ENCODE data around the gene IMPA2.

Gene IMPA2

DNA sequence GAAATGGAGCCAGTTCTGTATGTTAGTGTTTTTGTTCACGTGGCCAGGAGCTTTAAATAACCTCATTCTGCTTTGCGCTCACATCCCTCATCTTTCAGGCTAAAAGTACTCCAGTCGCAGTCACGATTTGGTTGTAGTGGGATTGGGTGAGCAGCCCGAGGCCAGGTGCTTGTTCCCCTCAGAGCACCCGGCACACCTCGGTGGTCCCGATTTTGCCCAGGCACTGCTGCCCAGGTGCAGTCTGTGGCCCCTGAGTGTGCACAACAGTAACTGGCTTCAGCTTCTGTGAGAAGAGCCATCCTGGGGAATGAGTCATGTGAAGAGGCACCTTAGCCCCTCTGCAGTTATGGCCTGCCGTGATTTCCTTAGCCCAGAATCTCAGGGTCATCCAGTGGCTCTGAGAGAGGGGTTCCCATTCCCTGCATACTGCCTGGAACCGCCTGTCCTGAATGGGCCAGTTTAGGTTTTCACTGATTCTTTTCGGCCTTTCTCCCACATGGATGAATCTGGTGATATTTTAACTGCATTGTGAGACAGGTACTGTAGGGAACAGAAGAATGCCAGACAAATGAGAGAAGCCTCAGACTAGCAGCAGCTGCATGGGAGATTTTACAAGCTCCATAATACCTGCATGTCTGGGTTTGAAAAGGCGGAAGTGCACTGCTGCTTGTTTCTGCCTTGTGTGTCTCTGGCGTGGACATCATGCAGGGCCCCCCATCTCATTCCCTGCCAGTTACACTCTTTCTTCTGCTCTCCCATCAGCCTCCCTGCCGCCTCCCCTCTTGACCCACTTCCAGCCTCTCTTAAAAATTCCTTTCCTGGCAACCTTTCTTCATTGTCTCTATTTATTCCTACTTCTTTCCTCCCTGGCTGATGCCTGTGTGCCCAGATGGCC is 33.5 kb downstream of the IMPA2 start:
- DNase-seq: no peak
- intact Hi-C loops (cut with DNase I): no loop called here

GRCh38 chr18:12015416-12016062 is 34.2 kb downstream of the IMPA2 start:
- peak in 6 of 42 donors; percentile 19 to 50 (median 30) for DNase-seq
- intact Hi-C loops (cut with DNase I): no loop called here

DNA sequence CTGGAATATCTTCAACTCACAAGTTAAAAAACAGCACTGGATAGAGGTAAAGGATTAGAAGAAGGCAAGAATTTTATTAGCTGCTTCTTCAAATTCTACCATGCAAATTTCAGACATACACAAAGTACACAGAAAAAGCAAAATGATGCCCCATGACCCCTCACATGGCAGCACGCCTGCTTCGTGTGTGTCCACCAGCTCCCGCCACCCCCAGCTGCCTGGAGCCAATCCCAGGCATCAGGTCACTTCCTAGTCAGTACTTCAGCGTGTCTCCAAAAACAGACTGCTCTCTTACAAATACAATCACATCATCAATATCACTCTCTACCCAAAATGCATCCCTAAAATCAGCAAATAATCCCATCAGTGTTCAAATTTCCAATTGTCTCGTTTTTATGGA is 35.8 kb downstream of the IMPA2 start:
- DNase-seq: no peak
- intact Hi-C loops (cut with DNase I): no loop called here

- DNase-seq: no peak
- intact Hi-C loops (cut with DNase I): no loop called here
Observed at GRCh38 chr18:12018861-12019260, 37.6 kb downstream of the IMPA2 start.

DNA sequence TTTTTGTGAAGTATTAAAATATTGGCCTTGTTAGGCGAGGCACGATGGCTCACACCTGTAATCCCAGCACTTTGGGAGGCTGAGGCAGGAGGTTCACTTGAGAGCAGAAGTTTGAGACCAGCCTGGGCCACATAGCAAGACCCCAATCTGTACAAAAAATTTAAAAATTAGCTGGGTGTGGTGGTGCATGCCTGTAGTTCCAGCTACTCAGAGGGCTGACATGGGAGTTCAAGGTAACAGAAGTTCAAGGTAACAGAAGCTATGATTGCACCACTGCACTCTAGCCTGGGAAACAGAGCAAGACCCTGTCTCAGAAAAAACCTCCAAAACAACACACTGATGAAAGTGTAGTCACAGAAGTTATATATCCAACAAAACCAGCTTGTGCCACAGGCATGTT is 39.8 kb downstream of the IMPA2 start:
- intact Hi-C loops (cut with DNase I): no loop called here

DNA sequence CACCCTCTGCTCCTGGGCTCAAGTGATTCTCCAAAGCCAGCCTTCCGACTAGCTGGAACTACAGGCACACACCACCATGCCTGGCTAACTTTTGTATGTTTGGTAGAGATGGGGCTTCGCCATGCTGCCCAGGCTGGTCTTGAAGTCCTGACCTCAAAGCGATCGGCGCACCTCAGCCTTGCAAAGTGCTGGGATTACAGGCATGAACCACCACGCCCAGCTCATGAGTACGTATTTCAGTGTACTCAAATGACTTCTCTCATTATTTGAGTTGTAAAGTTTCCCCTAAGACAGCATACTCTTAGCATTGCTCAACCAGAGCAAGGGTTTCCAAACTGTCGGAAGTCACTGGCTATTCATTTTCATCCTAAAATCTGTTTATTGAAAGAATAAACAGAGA is 40.3 kb downstream of the IMPA2 start:
- DNase-seq: no peak
- intact Hi-C loops (cut with DNase I): no loop called here

More for the DNA sequence above, 39.8 kb downstream of the IMPA2 start:
- no peak for DNase-seq

DNA sequence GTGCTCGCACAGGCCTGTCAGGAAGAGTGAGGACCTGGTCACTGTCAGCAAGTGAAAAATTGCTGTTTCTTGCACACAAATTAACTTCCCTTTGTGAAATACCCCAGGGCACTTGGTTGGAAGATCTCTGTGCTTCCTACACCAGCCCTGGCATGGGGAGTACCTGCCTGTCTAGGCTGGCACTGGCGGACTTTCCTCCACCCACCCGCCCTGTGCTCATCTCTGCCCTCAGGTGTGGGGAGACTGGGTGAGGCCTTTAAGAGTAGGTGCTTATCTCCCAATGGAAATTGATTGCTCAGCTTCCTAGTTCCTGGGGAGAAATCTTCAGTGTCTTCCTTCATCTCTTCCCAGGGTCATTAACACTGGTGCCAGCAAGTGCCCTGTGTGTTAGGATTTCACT is 42.1 kb downstream of the IMPA2 start:
- intact Hi-C loops (cut with DNase I): no loop called here
- DNase-seq: no peak

GRCh38 chr18:12026562-12026961 is 45.3 kb downstream of the IMPA2 start:
- intact Hi-C loops (cut with DNase I): no loop called here
- no peak for DNase-seq

DNA sequence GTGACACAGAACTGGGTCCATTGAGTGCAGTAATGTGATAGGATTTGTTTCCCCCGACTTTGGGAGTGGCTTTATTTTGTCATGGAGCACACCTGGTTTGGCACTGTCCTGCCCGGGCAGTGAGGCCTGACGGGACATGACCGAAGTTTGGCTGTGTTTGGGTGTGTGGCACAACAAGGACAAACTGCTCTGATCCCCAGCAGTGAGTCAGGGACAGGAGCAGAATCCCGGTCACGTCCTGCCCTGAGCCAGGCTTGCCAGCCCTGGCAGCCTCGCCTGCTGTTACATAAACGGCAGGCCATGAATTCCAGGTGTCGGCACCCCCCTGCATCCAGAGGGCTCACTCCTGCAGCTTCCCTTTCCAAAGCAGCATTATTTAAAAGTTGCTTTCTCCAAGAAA is 45.7 kb downstream of the IMPA2 start:
- peak in 7 of 42 donors; percentile 13 to 66 (median 28) for DNase-seq
- intact Hi-C loops (cut with DNase I): no loop called here

GRCh38 chr18:12027480-12027879 is 46.2 kb downstream of the IMPA2 start:
- intact Hi-C loops (cut with DNase I): no loop called here
- no peak for DNase-seq

DNA sequence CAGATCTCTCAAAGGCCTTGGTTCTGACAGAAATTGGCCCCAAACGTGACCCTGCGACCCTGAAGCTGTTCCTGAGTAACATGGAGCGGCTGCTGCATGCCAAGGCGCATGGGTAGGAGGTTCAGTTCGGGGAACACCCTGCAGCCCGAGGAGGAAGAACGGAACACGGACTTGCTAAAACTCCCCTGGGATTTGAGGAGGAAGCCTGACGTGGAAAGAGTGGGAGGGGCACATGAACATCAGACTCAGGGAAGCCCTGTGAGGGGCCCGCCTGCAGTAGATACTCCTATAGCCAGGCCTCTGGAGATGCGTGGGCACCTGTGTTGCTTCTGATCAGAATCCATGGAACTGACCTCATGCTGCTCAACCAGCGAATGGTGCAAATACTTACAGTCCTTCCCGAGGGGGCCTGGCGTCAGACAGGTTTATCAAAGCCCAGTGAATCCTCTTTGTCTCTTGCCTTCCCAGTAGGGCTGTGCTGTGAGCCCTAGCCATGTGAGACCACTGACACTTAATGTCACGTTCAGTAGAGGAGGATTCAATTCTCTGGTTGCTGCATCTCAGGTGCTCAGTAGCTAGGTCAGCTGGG is 46.8 kb downstream of the IMPA2 start:
- intact Hi-C loops (cut with DNase I): no loop called here
- no peak for DNase-seq

- DNase-seq: peak in 2 of 42 donors; percentile 36 to 40
Observed at GRCh38 chr18:12028674-12029073, 47.4 kb downstream of the IMPA2 start.

DNA sequence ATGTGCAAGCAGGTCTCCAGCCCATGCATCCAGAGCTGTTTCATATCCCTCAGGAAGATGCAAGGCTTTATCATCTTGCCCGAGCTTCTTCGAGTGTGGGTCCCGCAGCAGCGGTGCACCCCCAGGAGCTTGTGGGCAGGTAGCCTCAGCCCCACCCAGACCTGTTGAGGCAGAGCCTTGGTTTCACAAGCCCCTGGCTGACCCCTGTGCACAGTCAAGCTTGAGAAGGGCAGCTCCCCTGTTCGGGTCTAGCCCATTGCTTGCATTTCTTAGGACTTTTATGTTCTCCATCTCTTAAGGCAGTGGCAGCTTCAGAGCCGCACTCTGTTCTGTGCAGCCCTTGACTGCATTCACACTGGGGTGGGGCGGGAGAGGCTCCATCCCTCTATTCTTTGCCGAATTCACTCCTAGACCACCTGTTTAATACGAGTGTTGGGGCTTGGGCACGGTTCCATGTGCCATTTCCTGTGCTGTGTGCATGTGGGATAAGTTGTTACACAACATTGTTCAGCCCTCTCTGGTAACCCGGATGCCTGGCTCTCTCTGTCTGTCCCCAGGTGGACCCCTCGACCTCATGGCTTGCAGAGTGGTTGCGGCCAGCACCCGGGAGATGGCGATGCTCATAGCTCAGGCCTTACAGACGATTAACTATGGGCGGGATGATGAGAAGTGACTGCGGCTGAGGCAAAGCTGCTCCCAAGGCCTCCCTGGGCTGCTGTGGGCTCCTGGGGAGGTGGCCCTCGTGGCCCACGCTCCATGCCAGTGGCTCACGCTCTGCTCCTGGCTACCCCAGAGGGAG is 48.7 kb downstream of the IMPA2 start:
- intact Hi-C loops (cut with DNase I): loop anchor here (10.0 kb wide), 1 partner anchor 295 kb away; no protein-coding TSS in a partner anchor

More at GRCh38 chr18:12028674-12029073, 47.4 kb downstream of the IMPA2 start:
- intact Hi-C loops (cut with DNase I): no loop called here

GRCh38 chr18:12030670-12031069 is 49.4 kb downstream of the IMPA2 start:
- peak in 1 of 42 donors; percentile 9 for DNase-seq
- intact Hi-C loops (cut with DNase I): loop anchor here (10.0 kb wide), 1 partner anchor 296 kb away; no protein-coding TSS in a partner anchor

More for the DNA sequence above, 48.7 kb downstream of the IMPA2 start:
- DNase-seq: peak in 3 of 42 donors; percentile 7 to 26 (median 26)

DNA sequence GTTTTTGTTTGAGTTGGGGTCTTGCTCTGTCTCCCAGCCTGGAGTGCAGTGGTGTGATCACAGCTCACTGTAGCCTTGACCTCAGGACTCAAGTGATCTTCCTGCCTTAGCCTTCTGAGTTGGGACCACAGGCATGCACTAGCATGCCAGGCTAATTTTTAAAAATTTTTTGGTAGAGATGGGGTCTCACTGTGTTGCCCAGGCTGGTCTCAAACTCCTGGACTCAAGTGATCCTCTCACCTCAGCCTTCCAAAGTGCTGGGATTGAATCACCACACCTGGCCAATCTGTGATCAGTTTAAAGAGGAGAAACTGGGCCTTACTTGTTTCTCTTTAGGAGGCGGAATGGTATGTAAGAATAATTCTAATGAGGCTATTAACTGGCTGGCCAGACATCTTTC is 49.9 kb downstream of the IMPA2 start:
- intact Hi-C loops (cut with DNase I): loop anchor here (10.0 kb wide), 1 partner anchor 296 kb away; no protein-coding TSS in a partner anchor
- peak in 1 of 42 donors; percentile 4 for DNase-seq

GRCh38 chr18:12031846-12032245 is 50.5 kb downstream of the IMPA2 start:
- peak in 6 of 42 donors; percentile 18 to 68 (median 38) for DNase-seq
- intact Hi-C loops (cut with DNase I): loop anchor here (10.0 kb wide), 1 partner anchor 297 kb away; no protein-coding TSS in a partner anchor

GRCh38 chr18:12032786-12033642 is 51.7 kb downstream of the IMPA2 start:
- intact Hi-C loops (cut with DNase I): loop anchor here (10.0 kb wide), 1 partner anchor 298 kb away; no protein-coding TSS in a partner anchor
- DNase-seq: peak in 4 of 42 donors; percentile 4 to 19 (median 12)

DNA sequence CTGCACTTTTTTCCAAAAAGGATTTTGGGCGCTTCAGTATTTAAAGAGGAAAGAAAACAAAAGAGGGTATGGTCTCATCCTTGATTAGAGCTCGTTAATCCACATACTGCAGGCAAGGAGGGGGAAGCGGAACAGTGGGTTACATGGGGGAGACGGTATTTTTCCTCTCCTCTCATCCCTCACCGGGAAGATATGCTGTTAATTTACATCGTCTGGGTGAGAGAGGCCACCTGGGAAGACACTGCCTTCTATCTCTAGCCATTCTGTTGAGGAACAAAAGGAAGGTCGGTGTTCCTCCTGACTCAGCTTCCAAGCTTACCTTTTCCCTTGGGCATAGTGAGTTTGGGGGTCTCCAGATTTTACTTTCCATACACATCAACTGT is 52.3 kb downstream of the IMPA2 start:
- intact Hi-C loops (cut with DNase I): loop anchor here (10.0 kb wide), 1 partner anchor 299 kb away; no protein-coding TSS in a partner anchor
- DNase-seq: peak in 1 of 42 donors; percentile 3

All from head of caudate nucleus (tissue), 42 donors.